ENCODE measurements around the gene GLIPR2. TPM values are rescaled to one million over a fixed set of nuclear protein-coding genes. Genes with fewer than 3 reads are reported as not detected.

Gene GLIPR2
- total RNA-seq, 1 experiment from 2014 or later = 1.6 TPM

GRCh38 chr9:36153746-36154145 is 17.2 kb downstream of the GLIPR2 start:
- Mint-ChIP-seq H3K4me3 (ENCODE audit: unreplicated experiment) (no peak overlapping the region), H3K27me3 (ENCODE audit: insufficient read depth, unreplicated experiment) (no peaks in the 10 kb centered on the region), H3K36me3 (ENCODE audit: insufficient read depth, unreplicated experiment) (no peaks in the 10 kb centered on the region), H3K9me3 (ENCODE audit: unreplicated experiment) (no peaks in the 10 kb centered on the region), H3K4me1 (ENCODE audit: low read depth, unreplicated experiment) (no peaks in the 10 kb centered on the region), H3K27ac (ENCODE audit: unreplicated experiment) (no peak overlapping the region)
- Histone ChIP-seq H3K9me3 (no peaks in the 10 kb centered on the region), H3K27me3 (replicated peaks; ENCODE audit: control insufficient read depth, insufficient read depth, low read length) (no peaks in the 10 kb centered on the region), H3K4me3 (ENCODE audit: low read depth, low read length) (no peak overlapping the region), H3K4me1 (no peaks in the 10 kb centered on the region), H3K36me3 (ENCODE audit: control insufficient read depth, insufficient read depth, low read length) (no peaks in the 10 kb centered on the region)
- intact Hi-C loops (cut with micrococcal nuclease; ENCODE audit: unreplicated experiment) = no loop called here
- no TSS peak for BruUV-seq (replicated peaks)
- CTCF ChIA-PET = no interaction called here
- TF ChIP-seq, protein P1, sequence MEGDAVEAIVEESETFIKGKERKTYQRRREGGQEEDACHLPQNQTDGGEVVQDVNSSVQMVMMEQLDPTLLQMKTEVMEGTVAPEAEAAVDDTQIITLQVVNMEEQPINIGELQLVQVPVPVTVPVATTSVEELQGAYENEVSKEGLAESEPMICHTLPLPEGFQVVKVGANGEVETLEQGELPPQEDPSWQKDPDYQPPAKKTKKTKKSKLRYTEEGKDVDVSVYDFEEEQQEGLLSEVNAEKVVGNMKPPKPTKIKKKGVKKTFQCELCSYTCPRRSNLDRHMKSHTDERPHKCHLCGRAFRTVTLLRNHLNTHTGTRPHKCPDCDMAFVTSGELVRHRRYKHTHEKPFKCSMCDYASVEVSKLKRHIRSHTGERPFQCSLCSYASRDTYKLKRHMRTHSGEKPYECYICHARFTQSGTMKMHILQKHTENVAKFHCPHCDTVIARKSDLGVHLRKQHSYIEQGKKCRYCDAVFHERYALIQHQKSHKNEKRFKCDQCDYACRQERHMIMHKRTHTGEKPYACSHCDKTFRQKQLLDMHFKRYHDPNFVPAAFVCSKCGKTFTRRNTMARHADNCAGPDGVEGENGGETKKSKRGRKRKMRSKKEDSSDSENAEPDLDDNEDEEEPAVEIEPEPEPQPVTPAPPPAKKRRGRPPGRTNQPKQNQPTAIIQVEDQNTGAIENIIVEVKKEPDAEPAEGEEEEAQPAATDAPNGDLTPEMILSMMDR (IDR thresholded peaks at IDR 0.05; ENCODE audit: insufficient read depth in 1 of 2, low read depth in 1 of 2, low read length in 1 of 2, severe bottlenecking in 1 of 2, unreplicated experiment in 1 of 2) = no peak
- no peak for DNase-seq
- POLR2A ChIA-PET = no interaction called here

DNA sequence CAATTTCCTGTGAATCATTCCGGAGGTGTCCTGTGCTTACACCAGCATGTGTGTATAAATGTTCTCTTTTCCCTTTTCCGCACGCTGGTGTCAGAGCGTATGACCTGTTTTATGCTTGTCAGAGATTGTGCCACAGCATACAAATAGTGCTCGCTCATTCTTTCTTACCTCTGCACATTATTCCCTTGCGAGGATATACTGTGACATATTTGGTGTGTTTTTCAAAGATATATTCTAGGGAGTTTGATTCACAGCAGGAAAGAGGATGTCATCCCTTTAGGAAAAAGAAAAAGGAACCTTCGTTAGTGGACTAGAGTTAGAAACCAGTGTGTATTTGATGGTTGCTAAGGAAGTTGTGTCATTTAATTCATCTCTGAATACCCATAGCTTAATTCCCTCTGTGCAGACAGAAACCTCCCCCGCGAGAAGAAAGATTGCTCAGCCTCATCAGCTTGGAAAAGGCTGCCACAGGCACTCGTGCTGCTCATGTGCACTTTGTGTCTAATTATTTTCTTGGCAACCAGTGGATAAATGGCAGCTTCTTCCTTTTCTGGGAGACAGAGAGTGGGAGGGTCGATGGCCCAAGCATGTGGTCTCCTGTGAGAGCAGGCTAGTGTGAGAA is 17.9 kb downstream of the GLIPR2 start:
- POLR2A ChIA-PET = no interaction called here
- no TSS peak for BruUV-seq (replicated peaks)
- Mint-ChIP-seq H3K27ac (ENCODE audit: unreplicated experiment) (no peak overlapping the region), H3K36me3 (ENCODE audit: insufficient read depth, unreplicated experiment) (no peaks in the 10 kb centered on the region), H3K4me3 (ENCODE audit: unreplicated experiment) (no peak overlapping the region), H3K27me3 (ENCODE audit: insufficient read depth, unreplicated experiment) (no peaks in the 10 kb centered on the region), H3K4me1 (ENCODE audit: low read depth, unreplicated experiment) (no peaks in the 10 kb centered on the region), H3K9me3 (ENCODE audit: unreplicated experiment) (no peaks in the 10 kb centered on the region)
- TF ChIP-seq, protein P1 (IDR thresholded peaks at IDR 0.05; ENCODE audit: insufficient read depth in 1 of 2, low read depth in 1 of 2, low read length in 1 of 2, severe bottlenecking in 1 of 2, unreplicated experiment in 1 of 2) = no peak
- DNase-seq = no peak
- no peaks in the 10 kb centered on the region for H3K36me3 ChIP-seq (ENCODE audit: control insufficient read depth, insufficient read depth, low read length)
- H3K4me1 ChIP-seq = no peaks in the 10 kb centered on the region
- H3K9me3 ChIP-seq = no peaks in the 10 kb centered on the region
- no peak overlapping the region for H3K4me3 ChIP-seq (ENCODE audit: low read depth, low read length)
- CTCF ChIA-PET = no interaction called here
- intact Hi-C loops (cut with micrococcal nuclease; ENCODE audit: unreplicated experiment) = no loop called here
- no peaks in the 10 kb centered on the region for H3K27me3 ChIP-seq (replicated peaks; ENCODE audit: control insufficient read depth, insufficient read depth, low read length)

- H3K36me3 Mint-ChIP-seq (ENCODE audit: insufficient read depth, unreplicated experiment) = no peaks in the 10 kb centered on the region
- H3K27me3 Mint-ChIP-seq (ENCODE audit: insufficient read depth, unreplicated experiment) = peaks cover 3% of the 10 kb centered on the region
- H3K4me1 Mint-ChIP-seq (ENCODE audit: low read depth, unreplicated experiment) = no peaks in the 10 kb centered on the region
- TF ChIP-seq, protein P1 (IDR thresholded peaks at IDR 0.05; ENCODE audit: insufficient read depth in 1 of 2, low read depth in 1 of 2, low read length in 1 of 2, severe bottlenecking in 1 of 2, unreplicated experiment in 1 of 2) = no peak
- no peak overlapping the region for H3K27ac Mint-ChIP-seq (ENCODE audit: unreplicated experiment)
- Histone ChIP-seq H3K4me1 (no peaks in the 10 kb centered on the region), H3K9me3 (no peaks in the 10 kb centered on the region), H3K27me3 (replicated peaks; ENCODE audit: control insufficient read depth, insufficient read depth, low read length) (no peaks in the 10 kb centered on the region), H3K36me3 (ENCODE audit: control insufficient read depth, insufficient read depth, low read length) (no peaks in the 10 kb centered on the region), H3K4me3 (ENCODE audit: low read depth, low read length) (no peak overlapping the region)
- ChIA-PET CTCF (no interaction called here), POLR2A (no interaction called here)
- no TSS peak for BruUV-seq (replicated peaks)
- H3K4me3 Mint-ChIP-seq (ENCODE audit: unreplicated experiment) = no peak overlapping the region
- intact Hi-C loops (cut with micrococcal nuclease; ENCODE audit: unreplicated experiment) = no loop called here
- DNase-seq = no peak
- no peaks in the 10 kb centered on the region for H3K9me3 Mint-ChIP-seq (ENCODE audit: unreplicated experiment)
Observed at GRCh38 chr9:36156116-36156515, 19.6 kb downstream of the GLIPR2 start.

Data from Caco-2 (cell line).